GM12878 (cell line): ENCODE data around the gene PPFIBP1. TPM values are rescaled to one million over a fixed set of nuclear protein-coding genes. Genes with fewer than 3 reads are reported as not detected.

ENCODE experiments used
- ATAC-seq: fragments of 200-7000 bp; cut with Tn5 transposase; 3 replicates; pipeline ENCODE4 v1.9.1; 2020; ENCODE audit warnings: mild to moderate bottlenecking, moderate library complexity
- BruUV-seq: library from RNA; stranded (reverse); fragments of 400-500 nt; replicated peaks from 2 replicates; lab custom pipeline; 2021; lab: Mats Ljungman, UMichigan
- CTCF ChIA-PET: fragments of 300-600 bp; sonication (Branson Sonifier 250); formaldehyde crosslinking; extraction: SDS; loops from one replicate; lab custom pipeline; 2021; ENCODE audit warnings: inconsistent platforms; lab: Yijun Ruan, JAX
- POLR2A ChIA-PET: fragments of 350-600 bp; formaldehyde crosslinking; extraction: SDS; loops from one replicate; lab custom pipeline; 2021; ENCODE audit warnings: inconsistent platforms; lab: Charles Lee
- RAD21 ChIA-PET: fragments of 300-600 bp; sonication (Branson Sonifier 250); formaldehyde crosslinking; loops from one replicate; lab custom pipeline; 2023; ENCODE audit warnings: antibody characterized with exemption; ENCODE audit not compliant: unreplicated experiment; lab: Charles Lee
- SMC1A ChIA-PET: fragments of 300-600 bp; sonication (Branson Sonifier 250); formaldehyde crosslinking; loops from one replicate; lab custom pipeline; 2023; ENCODE audit not compliant: unreplicated experiment, uncharacterized antibody; lab: Charles Lee
- DNase-seq: peaks from one replicate; pipeline ENCODE4 v3.0.0-alpha.2; 2011; ENCODE audit warnings: low read depth, low spot score
- FAIRE-seq: peaks from 3 replicates; lab custom pipeline; 2011; peaks lifted over from hg19 to GRCh38; lab: Jason Lieb, UNC
- H2AFZ ChIP-seq: 2 replicates; pipeline ENCODE4 v1.6.0; 2011; ENCODE audit warnings: low read depth, low read length, control low read depth; ENCODE audit not compliant: control insufficient read depth
- H3K27ac ChIP-seq: 2 replicates; pipeline ENCODE4 v1.5.1; 2011; ENCODE audit warnings: control low read depth; ENCODE audit not compliant: control insufficient read depth, insufficient read depth
- H3K27me3 ChIP-seq, 2 experiments: replicated peaks in 1 of 2; 2 replicates each; pipeline versions ENCODE4 v1.6.0 to v1.6.1; 2011; ENCODE audit warnings: low read length in 1 of 2; ENCODE audit not compliant: control insufficient read depth in 2 of 2, insufficient read depth in 2 of 2
- H3K36me3 ChIP-seq, 2 experiments: 2 replicates each; pipeline ENCODE4 v1.5.1; 2011; ENCODE audit warnings: low read length in 1 of 2; ENCODE audit not compliant: control insufficient read depth in 2 of 2, insufficient read depth in 2 of 2
- H3K4me1 ChIP-seq: 2 replicates; pipeline ENCODE4 v1.6.1; 2011; ENCODE audit warnings: mild to moderate bottlenecking, low read length, moderate library complexity, mixed read lengths; ENCODE audit not compliant: control insufficient read depth, insufficient read depth
- H3K4me2 ChIP-seq: 2 replicates; pipeline ENCODE4 v1.6.0; 2011; ENCODE audit warnings: control low read depth; ENCODE audit not compliant: control insufficient read depth, insufficient read depth
- H3K4me3 ChIP-seq: fragments of 200-600 bp; sonication (generic); 2 replicates; pipeline ENCODE4 v1.5.1; 2016
- H3K79me2 ChIP-seq: 2 replicates; pipeline ENCODE4 v1.6.0; 2011; ENCODE audit warnings: low read length; ENCODE audit not compliant: control insufficient read depth, insufficient read depth
- H3K9ac ChIP-seq: 2 replicates; pipeline ENCODE4 v1.8.0; 2011; ENCODE audit warnings: low read length, control low read depth, mixed read lengths; ENCODE audit not compliant: control insufficient read depth, insufficient read depth
- H3K9me3 ChIP-seq: replicated peaks from 3 replicates; pipeline ENCODE4 v1.5.1; 2011; ENCODE audit warnings: mild to moderate bottlenecking, low read length; ENCODE audit not compliant: control insufficient read depth, insufficient read depth
- H4K20me1 ChIP-seq: 2 replicates; pipeline ENCODE4 v1.6.0; 2011; ENCODE audit not compliant: control insufficient read depth, insufficient read depth
- BRCA1 ChIP-seq: IDR thresholded peaks from 2 replicates; pipeline ENCODE4 v1.6.1; 2011; ENCODE audit warnings: low read depth, low read length, improper control_type of control experiment
- ESRRA ChIP-seq: IDR thresholded peaks from 2 replicates; pipeline ENCODE4 v1.6.1; 2012; ENCODE audit warnings: mild to moderate bottlenecking, low read length, improper control_type of control experiment
- EZH2 ChIP-seq: IDR thresholded peaks from 2 replicates; pipeline ENCODE4 v1.6.1; 2012; ENCODE audit warnings: low read depth, mild to moderate bottlenecking, control low read depth, inconsistent platforms, low read length, borderline replicate concordance; ENCODE audit not compliant: control insufficient read depth
- MLLT1 ChIP-seq: fragments of 450-650 bp; IDR thresholded peaks from 2 replicates; pipeline ENCODE4 v1.6.1; 2016; ENCODE audit warnings: mild to moderate bottlenecking
- MYB ChIP-seq: fragments of 150-350 bp; IDR thresholded peaks from 2 replicates; pipeline ENCODE4 v1.6.1; 2014; ENCODE audit warnings: mild to moderate bottlenecking, low read depth, low read length, borderline replicate concordance
- YBX1 ChIP-seq: fragments of 450-650 bp; IDR thresholded peaks from 2 replicates; pipeline ENCODE4 v1.6.1; 2016; ENCODE audit warnings: antibody characterized with exemption
- ZBTB40 ChIP-seq: fragments of 450-650 bp; IDR thresholded peaks from 2 replicates; pipeline ENCODE4 v1.6.1; 2016; ENCODE audit warnings: mild to moderate bottlenecking, moderate library complexity, borderline replicate concordance
- WGBS: methylation state at CpG from one replicate; pipeline ENCODE4 v1.1.6; 2016; ENCODE audit warnings: low lambda C conversion rate; ENCODE audit not compliant: insufficient replicate concordance, insufficient coverage; ENCODE audit errors: missing lambda C conversion rate; 5-methylcytosine and 5-hydroxymethylcytosine counted together
- in situ Hi-C: fragments of 300-500 bp; cut with MboI; formaldehyde crosslinking; loops from 9 replicates; pipeline ENCODE4 v1.14.3; 2018; ENCODE audit warnings: mixed read lengths
- intact Hi-C: fragments of 100-400 bp; cut with micrococcal nuclease; formaldehyde crosslinking; loops from one replicate; pipeline ENCODE4 v1.14.2; 2022; ENCODE audit not compliant: unreplicated experiment
- polyA plus RNA-seq, 11 experiments: library from polyadenylated mRNA; depleted of rRNA in 4 of 11; unstranded in 6 of 11; stranded (reverse) in 5 of 11; fragments of >200 nt; fragmentation: Nextera tagmentation in 4 of 11; fragmentation: Illumina TruSeq in 1 of 11; extraction: Ambion mirVana in 4 of 11; extraction: Trizol in 1 of 11; gene quantifications; 1 replicate in 1 of 11; 2 replicates in 10 of 11; pipeline versions ENCODE4 v1.2.1 to v1.2.3, GENCODE V29; 2011 to 2016; ENCODE audit warnings: inconsistent platforms in 2 of 11, missing spikeins in 2 of 11, low read depth in 1 of 11
- total RNA-seq, 4 experiments: library from RNA; depleted of rRNA in 3 of 4; stranded (reverse); fragments of >200 nt in 3 of 4; fragmentation: Illumina TruSeq in 1 of 4; extraction: Trizol in 1 of 4; gene quantifications; 2 replicates each; pipeline versions ENCODE4 v1.2.1 to v1.2.3, GENCODE V29; 2013 to 2021

PPFIBP1 gene
- total and polyA plus RNA-seq, 10 of the 15 experiments (the other 5 are each of a cell fraction or from before 2014, with no cell fraction given) = 0.47 to 7.8 (median 3.6) TPM

GRCh38 chr12:27709212-27709931 lies 185.4 kb downstream of the PPFIBP1 start:
- RAD21 ChIA-PET = no interaction called here
- Histone ChIP-seq H3K9ac (no peak overlapping the region), H3K36me3 (no peaks in the 10 kb centered on the region; a peak in 1 of 4 replicates), H3K4me2 (no peak overlapping the region; the same call in 1 of the 2 replicates), H3K79me2 (peaks cover 28% of the 10 kb centered on the region), H3K27me3 (no peaks in the 10 kb centered on the region), H3K27ac (no peak overlapping the region), H3K4me1 (no peaks in the 10 kb centered on the region), H2AFZ (no peak overlapping the region), H3K9me3 (no peaks in the 10 kb centered on the region), H3K4me3 (no peak overlapping the region), H4K20me1 (no peaks in the 10 kb centered on the region)
- DNase-seq = no peak
- SMC1A ChIA-PET = no interaction called here
- no peak for TF ChIP-seq EZH2
- TF ChIP-seq YBX1 = no peak
- TF ChIP-seq MLLT1 = no peak
- TF ChIP-seq ESRRA = no peak
- TF ChIP-seq MYB = no peak
- TF ChIP-seq ZBTB40 = no peak
- TF ChIP-seq BRCA1 = no peak
- no peak for FAIRE-seq
- intact Hi-C loops (no loop called here), in situ Hi-C loops (no loop called here)
- ATAC-seq = no peak
- POLR2A ChIA-PET = no interaction called here
- CTCF ChIA-PET = interaction anchor here (1.0 to 1.7 kb wide), 2 partner anchors 24 to 275 kb away, joined by 3 to 5 read pairs; no protein-coding TSS in a partner anchor
- WGBS = 88% methylated on average over 12 of the region's 12 CpGs
- BruUV-seq = no TSS peak
